ENCODE measurements around the gene GALNT2. TPM values are rescaled to one million over a fixed set of nuclear protein-coding genes. Genes with fewer than 3 reads are reported as not detected.

GALNT2 gene
- total and polyA plus RNA-seq, 2 donors (not counting 1 experiment from before 2014, with no cell fraction given): 19.0 to 184 TPM

DNA sequence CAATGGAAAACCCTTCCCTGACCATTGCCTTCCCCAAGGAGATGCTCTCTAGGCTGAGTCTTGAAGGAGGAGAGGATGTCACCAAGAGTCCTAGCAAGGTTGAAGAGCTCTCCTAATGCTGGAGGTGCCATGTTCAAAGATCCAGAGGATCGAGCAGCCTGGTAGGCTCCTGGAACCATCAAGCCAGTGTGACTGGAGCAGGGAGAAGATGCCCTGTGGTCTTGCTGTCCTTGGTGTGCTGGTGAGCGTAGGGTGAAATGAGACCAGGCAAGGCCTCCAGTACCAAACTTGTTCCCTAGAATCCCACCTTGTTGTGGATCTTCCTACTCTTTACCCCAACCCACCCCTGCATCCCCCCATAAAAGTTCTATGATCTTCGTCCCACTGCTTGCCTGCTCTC is 46.6 kb upstream of the GALNT2 start:
- H3K4me1 Mint-ChIP-seq: no peaks in the 10 kb centered on the region
- H3K9me3 Mint-ChIP-seq (ENCODE audit: insufficient read depth): peaks cover 2% of the 10 kb centered on the region
- ChIA-PET CTCF (no interaction called here), POLR2A (no interaction called here)
- H3K27me3 ChIP-seq (replicated peaks in 1 of 4; ENCODE audit: control extremely low read depth in 1 of 4, control insufficient read depth in 3 of 4, insufficient read depth in 4 of 4, low read length in 3 of 4): peaks cover 0 to 8% (median 2%) of the 10 kb centered on the region in 4 experiments
- H2AFZ ChIP-seq (ENCODE audit: insufficient read depth, low read depth, low read length, poor library complexity, severe bottlenecking): no peak overlapping the region
- TF ChIP-seq EZH2 (IDR thresholded peaks at IDR 0.05; ENCODE audit: borderline replicate concordance, insufficient read depth, low read depth, low read length, poor library complexity, severe bottlenecking): no peak
- TF ChIP-seq, protein P1, sequence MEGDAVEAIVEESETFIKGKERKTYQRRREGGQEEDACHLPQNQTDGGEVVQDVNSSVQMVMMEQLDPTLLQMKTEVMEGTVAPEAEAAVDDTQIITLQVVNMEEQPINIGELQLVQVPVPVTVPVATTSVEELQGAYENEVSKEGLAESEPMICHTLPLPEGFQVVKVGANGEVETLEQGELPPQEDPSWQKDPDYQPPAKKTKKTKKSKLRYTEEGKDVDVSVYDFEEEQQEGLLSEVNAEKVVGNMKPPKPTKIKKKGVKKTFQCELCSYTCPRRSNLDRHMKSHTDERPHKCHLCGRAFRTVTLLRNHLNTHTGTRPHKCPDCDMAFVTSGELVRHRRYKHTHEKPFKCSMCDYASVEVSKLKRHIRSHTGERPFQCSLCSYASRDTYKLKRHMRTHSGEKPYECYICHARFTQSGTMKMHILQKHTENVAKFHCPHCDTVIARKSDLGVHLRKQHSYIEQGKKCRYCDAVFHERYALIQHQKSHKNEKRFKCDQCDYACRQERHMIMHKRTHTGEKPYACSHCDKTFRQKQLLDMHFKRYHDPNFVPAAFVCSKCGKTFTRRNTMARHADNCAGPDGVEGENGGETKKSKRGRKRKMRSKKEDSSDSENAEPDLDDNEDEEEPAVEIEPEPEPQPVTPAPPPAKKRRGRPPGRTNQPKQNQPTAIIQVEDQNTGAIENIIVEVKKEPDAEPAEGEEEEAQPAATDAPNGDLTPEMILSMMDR (IDR thresholded peaks at IDR 0.05): no peak
- WGBS (ENCODE audit: insufficient coverage): 83% methylated on average over 1 of the region's 3 CpGs
- no peak overlapping the region for H3K27ac Mint-ChIP-seq
- H3K4me3 Mint-ChIP-seq: no peak overlapping the region
- H3K4me2 ChIP-seq (replicated peaks; ENCODE audit: low read depth, low read length, poor library complexity, severe bottlenecking): no peak overlapping the region
- no peak overlapping the region for H3K27ac ChIP-seq (ENCODE audit: low read length in 2 of 2)
- no peak overlapping the region for H3K9ac ChIP-seq (ENCODE audit: low read length)
- no peak for DNase-seq
- no peaks in the 10 kb centered on the region for H3K4me1 ChIP-seq (ENCODE audit: control insufficient read depth in 2 of 2, insufficient read depth in 2 of 2, low read length in 2 of 2)
- H3K36me3 ChIP-seq (replicated peaks in 1 of 2; ENCODE audit: control extremely low read depth in 1 of 2, control insufficient read depth in 1 of 2, extremely low read depth in 1 of 2, insufficient read depth in 2 of 2, low read length in 1 of 2): no peaks in the 10 kb centered on the region
- H3K4me3 ChIP-seq (ENCODE audit: control extremely low read depth in 1 of 5, extremely low read depth in 1 of 5, insufficient read depth in 1 of 5, low read depth in 2 of 5, low read length in 4 of 5): no peak overlapping the region
- no peaks in the 10 kb centered on the region for H3K79me2 ChIP-seq (ENCODE audit: control insufficient read depth, insufficient read depth, low read length)
- H4K20me1 ChIP-seq (ENCODE audit: control insufficient read depth, insufficient read depth, low read length, poor library complexity, severe bottlenecking): no peaks in the 10 kb centered on the region
- intact Hi-C loops (cut with micrococcal nuclease): no loop called here
- no peak for ATAC-seq (ENCODE audit: low read depth)
- H3K27me3 Mint-ChIP-seq: peaks cover 27% of the 10 kb centered on the region
- no peaks in the 10 kb centered on the region for H3K9me3 ChIP-seq (ENCODE audit: control extremely low read depth in 1 of 3, control insufficient read depth in 2 of 3, insufficient read depth in 1 of 3, low read length in 2 of 3)

DNA sequence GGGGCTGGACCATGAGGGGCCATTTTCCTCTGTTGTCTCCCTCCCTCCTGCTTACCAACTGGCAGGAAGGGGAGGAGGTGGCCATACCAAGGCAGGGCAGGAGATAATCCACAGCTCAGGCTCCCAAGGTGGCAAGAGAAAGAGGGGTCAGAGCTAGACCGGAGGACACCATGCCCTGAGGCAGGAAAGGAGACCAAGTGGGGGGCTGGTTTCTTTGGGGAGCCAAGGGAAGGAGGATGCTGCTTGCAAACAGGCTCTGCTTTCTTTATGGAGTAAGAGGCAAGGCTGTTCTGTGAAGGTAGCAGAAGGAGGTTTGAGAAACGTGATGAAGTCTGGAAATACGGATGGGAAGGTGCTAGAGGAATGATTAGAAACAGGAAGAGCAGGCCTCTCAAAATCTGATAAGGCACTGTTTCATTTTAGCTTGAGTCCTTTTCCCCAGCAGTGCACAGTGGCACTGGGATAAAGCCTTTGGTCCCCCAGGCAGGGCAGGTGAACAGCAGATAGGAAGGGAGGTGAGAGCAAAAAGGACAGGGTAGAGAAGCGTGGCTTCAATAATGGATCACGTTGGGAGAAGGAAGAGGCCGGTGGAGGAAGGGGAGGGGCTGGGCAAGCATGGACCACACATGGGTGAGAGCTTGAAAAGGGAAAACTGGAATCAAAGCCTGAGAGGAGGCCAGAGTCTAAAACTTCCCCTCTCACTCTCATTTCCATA is 44.2 kb upstream of the GALNT2 start:
- Mint-ChIP-seq H3K27ac (no peak overlapping the region), H3K9me3 (ENCODE audit: insufficient read depth) (peaks cover 5% of the 10 kb centered on the region), H3K4me3 (no peak overlapping the region), H3K4me1 (no peaks in the 10 kb centered on the region), H3K27me3 (peaks cover 31% of the 10 kb centered on the region)
- H2AFZ ChIP-seq (ENCODE audit: insufficient read depth, low read depth, low read length, poor library complexity, severe bottlenecking): no peak overlapping the region
- no peak overlapping the region for H3K4me2 ChIP-seq (replicated peaks; ENCODE audit: low read depth, low read length, poor library complexity, severe bottlenecking)
- ATAC-seq (ENCODE audit: low read depth) (no peak), DNase-seq (no peak)
- H3K4me3 ChIP-seq (ENCODE audit: control extremely low read depth in 1 of 5, extremely low read depth in 1 of 5, insufficient read depth in 1 of 5, low read depth in 2 of 5, low read length in 4 of 5): no peak overlapping the region
- no peak overlapping the region for H3K9ac ChIP-seq (ENCODE audit: low read length)
- H3K27ac ChIP-seq (ENCODE audit: low read length in 2 of 2): no peak overlapping the region
- no peaks in the 10 kb centered on the region for H4K20me1 ChIP-seq (ENCODE audit: control insufficient read depth, insufficient read depth, low read length, poor library complexity, severe bottlenecking)
- no peaks in the 10 kb centered on the region for H3K79me2 ChIP-seq (ENCODE audit: control insufficient read depth, insufficient read depth, low read length)
- intact Hi-C loops (cut with micrococcal nuclease): no loop called here
- no peaks in the 10 kb centered on the region for H3K4me1 ChIP-seq (ENCODE audit: control insufficient read depth in 2 of 2, insufficient read depth in 2 of 2, low read length in 2 of 2)
- H3K9me3 ChIP-seq (ENCODE audit: control extremely low read depth in 1 of 3, control insufficient read depth in 2 of 3, insufficient read depth in 1 of 3, low read length in 2 of 3): peaks cover 0 to 9% (median 6%) of the 10 kb centered on the region in 3 donors
- ChIA-PET CTCF (interaction anchor here (1.4 kb wide), 1 partner anchor 11 kb away, joined by 3 read pairs; no protein-coding TSS in a partner anchor), POLR2A (no interaction called here)
- TF ChIP-seq, protein P1 (IDR thresholded peaks at IDR 0.05): no peak
- TF ChIP-seq EZH2 (IDR thresholded peaks at IDR 0.05; ENCODE audit: borderline replicate concordance, insufficient read depth, low read depth, low read length, poor library complexity, severe bottlenecking): no peak
- H3K36me3 ChIP-seq (replicated peaks in 1 of 2; ENCODE audit: control extremely low read depth in 1 of 2, control insufficient read depth in 1 of 2, extremely low read depth in 1 of 2, insufficient read depth in 2 of 2, low read length in 1 of 2): no peaks in the 10 kb centered on the region
- 62% methylated on average over 5 of the region's 6 CpGs for WGBS (ENCODE audit: insufficient coverage)
- H3K27me3 ChIP-seq (replicated peaks in 1 of 4; ENCODE audit: control extremely low read depth in 1 of 4, control insufficient read depth in 3 of 4, insufficient read depth in 4 of 4, low read length in 3 of 4): peaks cover 0 to 8% (median 2%) of the 10 kb centered on the region in 4 experiments
